HG02970 (cell line): ENCODE results near the gene GPR146.
"Not testable (repeated sequence)": the region's sequence is repeated elsewhere in the genome, so short reads cannot be mapped to it uniquely, and the experiment has no call there.

Source experiments
- ATAC-seq: cut with Tn5 transposase; IDR thresholded peaks from one replicate; pipeline ENCODE4 v1.9.1; 2021; ENCODE audit warnings: mild to moderate bottlenecking, moderate library complexity, moderate number of reproducible peaks; ENCODE audit not compliant: unreplicated experiment, low FRiP score

GPR146 gene

GRCh38 chr7:1044189-1045068 is at the start of gene GPR146:
GPR146 (plus strand) TSS chr7:1044546; CDS start chr7:1057516, 12,970 bp downstream.
- ATAC-seq, result peak; percentile 77

- ATAC-seq, result no peak
These were observed 49.6 kb upstream of the GPR146 start for GRCh38 chr7:994592-995308.

GRCh38 chr7:995571-995970 is 48.8 kb upstream of the GPR146 start:
- ATAC-seq, result no peak

- no peak for ATAC-seq
These were observed 48.1 kb upstream of the GPR146 start for GRCh38 chr7:996079-996872.

GRCh38 chr7:997404-998395 is 46.6 kb upstream of the GPR146 start:
- no peak for ATAC-seq

- no peak for ATAC-seq
These were observed 45.0 kb upstream of the GPR146 start for GRCh38 chr7:999149-999879.

GRCh38 chr7:999941-1000935 is 44.1 kb upstream of the GPR146 start:
- ATAC-seq, result no peak

- not testable (repeated sequence) for ATAC-seq
These were observed 43.1 kb upstream of the GPR146 start for GRCh38 chr7:1001069-1001770.

GRCh38 chr7:1002026-1002425 is 42.3 kb upstream of the GPR146 start:
- not testable (repeated sequence) for ATAC-seq

GRCh38 chr7:1002445-1002844 is 41.9 kb upstream of the GPR146 start:
- not testable (repeated sequence) for ATAC-seq

- no peak for ATAC-seq
These were observed 40.1 kb upstream of the GPR146 start for GRCh38 chr7:1004018-1004852.

GRCh38 chr7:1005303-1005702 is 39.0 kb upstream of the GPR146 start:
- ATAC-seq, result no peak

- ATAC-seq, result no peak
These were observed 36.4 kb upstream of the GPR146 start for GRCh38 chr7:1007901-1008300.

- no peak for ATAC-seq
These were observed 35.5 kb upstream of the GPR146 start for GRCh38 chr7:1008733-1009363.

- ATAC-seq, result no peak
These were observed 34.6 kb upstream of the GPR146 start for GRCh38 chr7:1009747-1010146.

- no peak for ATAC-seq
These were observed 34.1 kb upstream of the GPR146 start for GRCh38 chr7:1010226-1010625.
